Epithelial cell of proximal tubule (primary cell): Measurements from ENCODE around the gene DTNBP1. TPM values are rescaled to one million over a fixed set of nuclear protein-coding genes. Genes with fewer than 3 reads are reported as not detected.

ENCODE experiments used
- DNase-seq: peaks from one replicate; pipeline ENCODE4 v3.0.0-alpha.2; 2011; ENCODE audit warnings: low read depth
- H3K4me3 ChIP-seq: 2 replicates; pipeline ENCODE4 v1.5.1; 2011; ENCODE audit warnings: low read depth, mild to moderate bottlenecking, low read length
- total RNA-seq: library from RNA; depleted of rRNA; stranded (reverse); fragments of >200 nt; gene quantifications from 2 replicates; pipeline ENCODE4 v1.2.3, GENCODE V29; 2015
- TF ChIP-seq, protein P1 (sequence below): conservative IDR thresholded peaks from 2 replicates; pipeline ENCODE4 v1.5.1; 2012; ENCODE audit warnings: low read depth, mild to moderate bottlenecking, low read length

The DTNBP1 gene
- total RNA-seq, 1 donor from 2014 or later: 6.3 TPM

DNA sequence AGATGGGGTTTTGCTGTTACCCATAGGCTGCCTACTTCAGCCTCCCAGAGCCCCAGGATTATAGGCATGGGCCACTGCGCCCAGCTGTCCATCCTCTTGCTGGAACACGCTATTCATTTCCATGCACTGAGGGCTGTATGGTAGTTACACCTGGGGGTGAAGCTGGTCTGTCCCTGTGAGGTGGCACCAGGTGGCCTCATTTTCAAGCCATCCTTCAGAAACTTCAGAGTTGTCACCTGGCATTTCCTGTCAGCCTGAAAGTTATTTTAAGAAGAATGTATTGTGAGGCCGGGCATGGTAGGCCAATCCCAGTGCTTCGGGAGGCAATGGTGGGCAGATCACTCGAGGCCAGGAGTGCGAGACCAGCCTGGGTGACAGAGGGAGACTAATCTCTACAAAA lies 147.6 kb downstream of the DTNBP1 start:
- TF ChIP-seq, protein P1, sequence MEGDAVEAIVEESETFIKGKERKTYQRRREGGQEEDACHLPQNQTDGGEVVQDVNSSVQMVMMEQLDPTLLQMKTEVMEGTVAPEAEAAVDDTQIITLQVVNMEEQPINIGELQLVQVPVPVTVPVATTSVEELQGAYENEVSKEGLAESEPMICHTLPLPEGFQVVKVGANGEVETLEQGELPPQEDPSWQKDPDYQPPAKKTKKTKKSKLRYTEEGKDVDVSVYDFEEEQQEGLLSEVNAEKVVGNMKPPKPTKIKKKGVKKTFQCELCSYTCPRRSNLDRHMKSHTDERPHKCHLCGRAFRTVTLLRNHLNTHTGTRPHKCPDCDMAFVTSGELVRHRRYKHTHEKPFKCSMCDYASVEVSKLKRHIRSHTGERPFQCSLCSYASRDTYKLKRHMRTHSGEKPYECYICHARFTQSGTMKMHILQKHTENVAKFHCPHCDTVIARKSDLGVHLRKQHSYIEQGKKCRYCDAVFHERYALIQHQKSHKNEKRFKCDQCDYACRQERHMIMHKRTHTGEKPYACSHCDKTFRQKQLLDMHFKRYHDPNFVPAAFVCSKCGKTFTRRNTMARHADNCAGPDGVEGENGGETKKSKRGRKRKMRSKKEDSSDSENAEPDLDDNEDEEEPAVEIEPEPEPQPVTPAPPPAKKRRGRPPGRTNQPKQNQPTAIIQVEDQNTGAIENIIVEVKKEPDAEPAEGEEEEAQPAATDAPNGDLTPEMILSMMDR: no peak
- H3K4me3 ChIP-seq: no peak overlapping the region
- no peak for DNase-seq

DNA sequence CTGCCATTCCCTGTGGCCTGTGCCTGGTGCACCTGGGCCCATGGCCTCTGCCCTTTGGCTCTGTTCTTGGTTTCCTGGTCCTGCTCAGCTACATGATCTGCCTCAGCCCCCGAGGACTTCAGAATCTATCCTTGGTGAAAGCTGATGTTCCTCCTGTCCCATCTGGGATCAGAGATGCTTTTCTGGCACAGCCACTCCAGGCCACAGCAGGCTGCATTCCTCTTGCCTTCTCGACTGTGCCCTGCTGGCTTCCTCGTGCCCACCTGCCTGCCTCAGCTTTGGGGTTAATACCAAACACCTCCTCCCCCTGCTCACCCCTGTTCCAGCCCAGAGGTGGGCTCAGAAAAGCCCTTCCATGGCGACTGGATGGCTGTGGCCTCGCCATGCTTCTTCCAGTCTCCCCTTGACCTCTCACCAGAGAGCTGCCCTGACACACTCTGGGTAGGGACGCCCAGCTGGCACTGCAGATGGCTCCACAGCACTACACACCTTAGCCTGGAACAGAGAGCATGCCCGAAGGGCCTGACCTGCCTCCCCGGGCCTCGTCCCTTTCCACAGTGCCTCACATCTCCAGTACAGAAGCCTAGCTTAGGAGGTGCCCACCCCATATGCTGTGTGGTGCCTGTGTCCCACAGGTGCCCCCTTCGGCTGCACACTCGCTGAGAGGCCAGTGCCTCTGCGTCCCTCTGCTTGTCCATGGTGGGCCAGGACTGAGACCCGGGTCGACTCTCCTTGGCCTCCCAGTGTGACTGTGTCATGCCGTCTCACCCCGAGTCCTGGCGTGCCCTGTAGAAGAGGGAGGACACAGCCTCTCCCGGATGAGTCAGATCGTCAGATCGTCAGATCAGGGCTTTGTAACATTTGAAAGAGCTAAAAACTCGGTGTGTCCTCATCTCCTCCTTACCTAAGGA lies 148.8 kb downstream of the DTNBP1 start:
- no peak for DNase-seq
- no peak overlapping the region for H3K4me3 ChIP-seq
- TF ChIP-seq, protein P1: no peak

DNA sequence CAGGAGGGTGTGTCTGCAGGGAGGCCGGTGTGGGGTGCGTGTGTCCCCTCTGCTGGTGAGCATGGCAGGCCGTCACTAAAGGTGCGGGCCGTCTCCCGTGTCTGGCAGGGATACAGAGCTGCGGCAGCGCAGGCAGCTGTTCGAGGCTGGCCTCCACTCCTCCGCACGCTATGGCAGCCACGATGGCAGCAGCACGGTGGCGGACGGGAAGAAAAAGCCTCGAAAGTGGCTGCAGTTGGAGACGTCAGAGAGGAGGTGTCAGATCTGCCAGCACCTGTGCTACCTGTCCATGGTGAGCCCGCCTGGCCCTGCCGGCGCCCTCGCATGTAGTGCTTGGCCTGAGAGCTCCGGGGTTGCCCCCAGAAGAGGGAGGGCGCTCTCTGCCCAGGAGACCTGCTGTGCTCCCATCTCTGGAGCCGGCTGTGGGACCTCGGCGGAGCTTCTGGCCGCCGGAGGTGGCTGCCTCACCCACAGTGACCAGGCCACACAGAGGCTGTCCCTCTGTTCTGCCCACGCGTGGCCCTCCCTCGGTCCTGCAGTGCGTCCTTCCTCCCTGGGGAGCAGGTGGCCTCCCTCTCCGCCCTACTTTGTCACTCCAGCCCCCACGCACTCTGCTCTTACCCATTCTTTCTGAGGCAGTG lies 149.6 kb downstream of the DTNBP1 start:
- TF ChIP-seq, protein P1: no peak
- no peak for DNase-seq
- H3K4me3 ChIP-seq: no peak overlapping the region

DNA sequence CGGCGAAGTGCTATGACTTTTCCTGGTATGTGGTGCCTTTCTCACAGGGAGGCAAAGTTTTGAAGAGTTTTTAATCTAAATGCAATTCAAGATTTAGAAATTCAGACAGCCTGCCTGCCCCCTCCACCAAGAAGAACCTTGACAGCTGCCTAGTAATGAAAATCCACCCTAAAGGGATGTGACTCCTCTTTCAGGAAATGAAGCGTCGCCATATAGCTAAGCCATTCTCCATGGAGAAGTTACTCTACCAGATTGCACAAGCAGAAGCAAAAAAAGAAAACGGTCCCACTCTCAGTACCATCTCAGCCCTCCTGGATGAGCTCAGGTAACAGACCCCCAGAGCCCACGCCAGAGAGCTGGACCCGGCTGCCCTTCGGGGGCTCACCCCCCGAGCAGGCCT lies 150.1 kb downstream of the DTNBP1 start:
- TF ChIP-seq, protein P1: no peak
- DNase-seq: no peak
- no peak overlapping the region for H3K4me3 ChIP-seq

DNA sequence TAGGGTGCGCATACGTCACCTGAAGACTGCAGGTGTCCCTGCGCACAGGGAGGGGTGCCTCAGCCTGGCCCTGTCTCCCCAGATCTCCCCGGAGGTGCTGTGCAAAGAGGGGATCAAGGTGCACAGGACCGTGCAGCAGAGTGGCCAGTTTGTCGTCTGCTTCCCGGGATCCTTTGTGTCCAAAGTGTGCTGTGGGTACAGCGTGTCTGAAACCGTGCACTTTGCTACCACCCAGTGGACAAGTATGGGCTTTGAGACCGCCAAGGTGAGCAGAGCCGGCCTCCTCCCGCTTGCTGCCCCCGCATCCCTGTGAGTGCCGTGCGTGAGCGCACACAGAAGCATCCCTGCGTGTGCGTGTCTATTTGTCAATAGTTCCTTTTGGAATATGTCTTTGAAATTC lies 150.7 kb downstream of the DTNBP1 start:
- no peak for DNase-seq
- H3K4me3 ChIP-seq: no peak overlapping the region
- TF ChIP-seq, protein P1: peak; percentile 43

DNA sequence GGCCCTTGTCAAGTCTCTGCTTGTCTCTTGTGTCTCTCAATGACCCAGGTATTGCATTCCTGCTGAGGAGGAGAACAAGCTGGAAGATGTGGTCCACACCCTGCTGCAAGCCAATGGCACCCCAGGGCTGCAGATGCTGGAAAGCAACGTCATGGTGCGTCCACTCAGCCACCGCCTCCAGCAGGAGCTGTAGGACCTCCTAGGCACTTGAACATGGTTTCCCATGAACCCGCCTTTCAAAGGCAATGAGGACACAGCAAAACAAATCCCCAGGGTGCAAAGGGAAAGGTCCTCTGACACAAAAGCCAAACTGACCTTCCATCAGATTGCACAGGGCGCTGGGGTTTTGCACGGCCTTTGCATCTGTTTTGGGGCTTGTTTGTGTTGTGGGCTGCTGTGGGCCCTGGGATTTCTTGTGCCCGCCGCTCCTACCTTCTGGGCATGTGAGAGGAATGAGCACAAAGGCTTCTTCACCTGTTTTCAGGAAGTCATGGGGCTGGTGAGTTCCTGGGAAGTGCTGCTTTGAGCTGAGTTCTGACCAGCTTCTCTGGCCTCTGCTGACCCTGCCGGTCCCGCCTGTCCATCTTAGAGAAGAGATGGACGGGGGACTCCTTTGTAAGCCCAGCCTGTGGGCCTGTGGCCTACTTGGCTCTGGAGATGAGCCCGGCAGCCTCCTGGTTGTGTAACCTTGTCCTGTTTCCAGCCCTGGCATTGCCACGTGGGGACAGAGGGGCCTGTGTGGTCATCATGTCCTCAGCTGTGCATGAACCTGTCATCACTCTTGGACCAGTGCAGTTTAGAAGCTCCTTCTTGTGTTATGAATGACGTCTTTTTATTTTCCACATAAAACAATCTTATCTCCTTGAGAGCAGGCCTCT lies 151.3 kb downstream of the DTNBP1 start:
- H3K4me3 ChIP-seq: no peak overlapping the region
- DNase-seq: no peak
- TF ChIP-seq, protein P1: no peak
